Epithelial cell of proximal tubule (primary cell): ENCODE data around the gene BICDL1. TPM values are rescaled to one million over a fixed set of nuclear protein-coding genes. Genes with fewer than 3 reads are reported as not detected.

Source experiments
- DNase-seq: peaks from one replicate; pipeline ENCODE4 v3.0.0-alpha.2; 2011; ENCODE audit warnings: low read depth
- H3K4me3 ChIP-seq: 2 replicates; pipeline ENCODE4 v1.5.1; 2011; ENCODE audit warnings: low read depth, mild to moderate bottlenecking, low read length
- total RNA-seq: library from RNA; depleted of rRNA; stranded (reverse); fragments of >200 nt; gene quantifications from 2 replicates; pipeline ENCODE4 v1.2.3, GENCODE V29; 2015
- TF ChIP-seq, protein P1 (sequence below): conservative IDR thresholded peaks from 2 replicates; pipeline ENCODE4 v1.5.1; 2012; ENCODE audit warnings: low read depth, mild to moderate bottlenecking, low read length

The BICDL1 gene
- total RNA-seq, 1 donor from 2014 or later = 4.6 TPM

DNA sequence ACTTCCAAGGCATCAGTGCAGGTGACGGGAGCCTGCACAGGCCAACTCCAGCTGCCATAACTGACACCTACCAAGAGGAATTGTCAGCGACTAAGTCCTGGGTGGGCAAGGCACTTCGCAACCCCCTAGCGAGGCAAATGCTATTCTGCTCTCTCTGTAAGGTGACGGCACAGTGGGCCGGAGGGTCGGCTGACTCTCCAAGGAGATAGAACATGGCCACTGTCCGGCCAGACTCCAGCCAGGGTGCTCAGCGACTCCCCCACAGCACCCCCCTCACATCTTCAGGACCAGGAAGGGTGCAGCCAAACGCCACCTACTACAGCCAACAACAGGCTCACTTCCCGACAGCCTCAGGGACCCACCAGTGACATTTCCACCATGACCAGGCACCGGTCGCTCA, 114.3 kb downstream of the BICDL1 start:
- TF ChIP-seq, protein P1, sequence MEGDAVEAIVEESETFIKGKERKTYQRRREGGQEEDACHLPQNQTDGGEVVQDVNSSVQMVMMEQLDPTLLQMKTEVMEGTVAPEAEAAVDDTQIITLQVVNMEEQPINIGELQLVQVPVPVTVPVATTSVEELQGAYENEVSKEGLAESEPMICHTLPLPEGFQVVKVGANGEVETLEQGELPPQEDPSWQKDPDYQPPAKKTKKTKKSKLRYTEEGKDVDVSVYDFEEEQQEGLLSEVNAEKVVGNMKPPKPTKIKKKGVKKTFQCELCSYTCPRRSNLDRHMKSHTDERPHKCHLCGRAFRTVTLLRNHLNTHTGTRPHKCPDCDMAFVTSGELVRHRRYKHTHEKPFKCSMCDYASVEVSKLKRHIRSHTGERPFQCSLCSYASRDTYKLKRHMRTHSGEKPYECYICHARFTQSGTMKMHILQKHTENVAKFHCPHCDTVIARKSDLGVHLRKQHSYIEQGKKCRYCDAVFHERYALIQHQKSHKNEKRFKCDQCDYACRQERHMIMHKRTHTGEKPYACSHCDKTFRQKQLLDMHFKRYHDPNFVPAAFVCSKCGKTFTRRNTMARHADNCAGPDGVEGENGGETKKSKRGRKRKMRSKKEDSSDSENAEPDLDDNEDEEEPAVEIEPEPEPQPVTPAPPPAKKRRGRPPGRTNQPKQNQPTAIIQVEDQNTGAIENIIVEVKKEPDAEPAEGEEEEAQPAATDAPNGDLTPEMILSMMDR = no peak
- no peak overlapping the region for H3K4me3 ChIP-seq
- no peak for DNase-seq

DNA sequence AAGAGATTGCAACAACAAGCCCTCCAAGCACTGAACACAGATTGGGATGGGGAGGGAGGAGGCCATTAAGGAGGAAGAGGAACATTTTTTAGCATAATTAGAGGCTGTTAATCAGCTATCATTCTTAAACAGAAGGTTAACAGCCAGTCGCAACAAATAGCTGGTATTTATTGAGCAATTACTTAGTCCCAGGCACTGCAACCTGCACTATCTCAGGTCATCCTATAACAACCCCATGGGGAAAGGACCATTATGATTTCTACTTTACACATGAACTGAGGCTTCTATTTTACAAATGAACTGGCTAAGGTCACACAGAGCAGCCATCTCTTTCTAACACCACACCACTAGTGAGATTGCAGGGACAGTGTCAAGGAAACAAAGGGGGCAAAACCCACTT, 117.1 kb downstream of the BICDL1 start:
- TF ChIP-seq, protein P1 = no peak
- no peak for DNase-seq
- no peak overlapping the region for H3K4me3 ChIP-seq

DNA sequence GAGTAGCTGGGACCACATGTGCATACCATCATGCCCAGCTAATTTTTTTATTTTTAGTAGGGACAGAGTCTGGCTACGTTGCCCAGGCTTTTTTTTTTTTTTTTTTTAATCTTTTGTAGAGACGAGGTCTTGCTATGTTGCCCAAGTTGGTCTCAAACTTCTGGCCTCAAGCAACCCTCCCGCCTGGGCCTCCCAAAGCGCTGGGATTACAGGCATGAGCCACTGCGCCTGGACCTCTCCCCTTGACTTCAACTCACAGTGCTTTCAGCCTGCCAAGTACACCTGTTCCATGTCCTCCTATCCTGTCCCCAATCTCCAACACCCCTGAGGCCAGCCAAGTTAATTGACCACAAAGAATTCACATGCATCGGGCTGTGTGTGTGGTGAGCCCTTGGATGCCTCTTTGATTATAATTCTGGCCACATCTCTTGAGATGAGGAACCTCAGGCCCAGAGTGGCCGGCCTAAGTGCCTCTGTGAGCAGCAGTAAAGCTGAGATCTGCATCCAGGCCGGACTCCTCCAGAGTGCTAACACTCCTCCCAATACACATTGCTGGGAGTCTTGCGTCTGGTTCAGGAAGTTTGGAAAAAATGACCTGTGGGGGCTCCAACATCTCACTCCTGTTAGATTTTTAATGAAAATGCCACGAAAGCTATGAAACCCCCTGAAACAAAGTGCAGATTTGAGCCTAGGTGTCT, 120.7 kb downstream of the BICDL1 start:
- no peak overlapping the region for H3K4me3 ChIP-seq
- TF ChIP-seq, protein P1 = no peak
- no peak for DNase-seq

DNA sequence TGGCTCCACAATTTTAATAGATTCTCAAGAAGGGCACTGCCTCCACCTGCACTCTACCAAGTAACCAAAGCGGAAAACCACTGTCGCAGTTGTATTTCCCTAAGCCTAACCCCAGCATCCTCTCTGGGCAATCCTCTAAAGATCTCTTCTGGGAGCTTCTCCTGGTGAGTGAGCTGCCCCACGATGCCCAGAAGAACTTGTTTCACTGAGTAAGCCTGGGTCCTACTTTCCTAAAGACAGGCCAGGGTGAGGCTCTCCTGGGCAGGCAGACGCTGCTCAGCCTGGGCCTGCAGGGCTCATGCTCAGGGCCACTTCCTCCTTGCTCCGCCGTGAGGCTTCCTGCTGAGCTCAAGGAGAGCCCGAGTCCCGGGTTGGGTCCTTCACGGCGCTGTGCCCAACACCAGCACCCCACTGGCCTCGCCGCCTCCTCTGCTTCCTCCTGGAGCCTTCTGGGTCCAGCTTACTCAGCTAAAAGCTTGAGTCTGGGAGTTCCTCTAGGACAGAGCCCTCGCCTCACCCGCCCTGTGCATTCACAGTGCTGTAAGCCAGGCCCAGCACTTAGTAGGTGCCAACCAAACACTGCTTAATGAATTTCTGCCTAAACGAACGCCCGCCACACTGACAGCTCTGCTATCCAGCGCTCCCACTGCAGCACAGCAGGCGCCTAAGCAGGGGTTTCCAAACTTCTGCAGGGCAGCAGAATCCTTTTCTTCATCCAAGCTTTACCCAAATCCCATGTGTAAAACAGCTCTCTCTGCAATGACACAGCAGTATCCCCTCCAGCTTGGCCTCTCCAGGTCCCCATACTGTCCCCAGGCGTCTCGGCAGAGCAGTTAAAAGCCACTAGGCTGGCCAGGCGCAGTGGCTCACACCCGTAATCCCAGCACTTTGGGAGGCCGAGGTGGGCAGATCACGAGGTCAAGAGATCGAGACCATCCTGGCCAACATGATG, 121.8 kb downstream of the BICDL1 start:
- TF ChIP-seq, protein P1 = no peak
- no peak overlapping the region for H3K4me3 ChIP-seq
- no peak for DNase-seq

DNA sequence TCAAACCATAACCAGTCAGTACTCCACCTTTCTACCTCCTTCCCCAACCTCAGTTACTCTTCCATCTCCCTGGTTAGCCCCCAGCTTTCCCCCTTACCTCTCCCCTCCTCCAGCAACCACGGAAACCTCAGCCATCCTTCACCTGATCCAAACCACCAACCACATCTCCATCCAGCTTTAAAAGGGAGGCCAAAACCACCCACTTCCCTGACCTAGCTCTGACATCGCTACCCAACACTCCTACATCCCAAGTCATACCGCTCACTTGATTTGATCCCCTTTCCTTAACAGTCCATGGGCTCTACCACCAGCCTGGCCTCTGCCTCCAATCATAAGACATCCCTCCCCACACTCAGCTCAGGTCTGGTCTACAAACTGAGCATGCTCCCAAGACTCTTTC, 126.0 kb downstream of the BICDL1 start:
- TF ChIP-seq, protein P1 = no peak
- peak overlapping the region; percentile 95 for H3K4me3 ChIP-seq

DNA sequence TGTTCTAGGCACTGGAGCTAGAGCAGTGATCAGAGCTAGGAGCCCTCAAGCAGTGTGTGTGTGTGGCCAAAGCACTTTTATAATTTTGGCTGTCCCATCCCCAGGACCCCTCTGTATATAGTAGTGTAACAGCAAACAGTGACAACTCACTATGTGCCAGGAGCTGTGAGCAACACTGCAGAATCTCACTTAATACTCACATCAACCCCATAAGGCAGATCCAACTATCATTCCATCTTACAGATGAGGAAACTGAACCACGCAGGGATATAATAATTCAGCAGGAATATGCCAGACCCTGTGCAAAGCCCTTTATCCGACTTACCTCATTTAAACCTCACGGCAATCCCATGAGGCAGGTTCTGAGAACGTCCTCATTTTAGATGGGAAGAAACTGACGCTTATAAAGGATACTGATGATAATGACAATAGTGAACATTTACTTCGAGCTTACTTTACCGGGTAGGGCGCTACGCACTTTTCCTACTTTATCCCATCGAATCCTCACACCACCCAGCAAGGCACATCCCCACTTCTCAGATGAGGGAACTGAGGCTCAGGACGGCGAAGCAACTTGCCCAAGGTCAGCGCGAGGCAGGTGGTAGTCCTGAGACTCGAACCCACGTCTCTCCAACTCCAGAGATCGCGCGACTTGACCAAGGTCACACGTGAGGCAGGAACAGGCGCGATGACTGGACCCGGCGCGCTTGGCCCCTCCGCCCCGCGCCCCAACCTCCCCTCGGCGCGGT, 126.8 kb downstream of the BICDL1 start:
- peak overlapping the region; percentile 95 for H3K4me3 ChIP-seq
- TF ChIP-seq, protein P1 = no peak
- no peak for DNase-seq

More for the DNA sequence above, 126.0 kb downstream of the BICDL1 start:
- DNase-seq = no peak
